Measurements from ENCODE around the gene NMRK1.

The NMRK1 gene

DNA sequence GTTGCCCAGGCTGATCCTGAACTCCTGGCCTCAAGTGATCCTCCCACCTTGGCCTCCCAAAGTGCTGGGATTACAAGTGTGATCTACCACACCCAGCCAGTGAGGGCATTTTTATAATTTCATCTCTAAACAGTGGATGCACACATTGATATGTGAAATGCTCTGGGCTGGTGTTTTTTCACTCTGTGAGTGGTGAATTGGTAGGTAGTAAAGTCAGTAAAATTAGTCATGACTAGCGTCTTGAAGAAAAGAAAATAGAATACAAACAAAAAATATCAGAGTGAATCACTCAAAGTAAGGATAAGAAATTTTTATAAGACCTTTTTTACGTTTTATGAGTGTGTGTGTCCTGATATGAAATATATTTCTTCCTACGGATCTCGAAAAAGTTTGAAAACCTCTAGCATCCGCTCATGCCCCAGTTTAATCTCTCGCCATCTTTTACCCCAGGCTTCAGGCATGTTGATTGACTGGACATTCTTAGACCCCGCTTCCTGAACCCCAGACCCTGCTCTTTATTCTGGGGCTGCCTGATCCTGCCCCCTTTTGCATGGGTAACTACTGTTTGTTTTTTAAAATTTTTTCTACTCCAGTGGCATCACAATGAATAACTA, 14.3 kb upstream of the NMRK1 start:
- DNase-seq (ENCODE audit: low read depth in 4 of 4, low spot score in 1 of 4) = no peak

DNA sequence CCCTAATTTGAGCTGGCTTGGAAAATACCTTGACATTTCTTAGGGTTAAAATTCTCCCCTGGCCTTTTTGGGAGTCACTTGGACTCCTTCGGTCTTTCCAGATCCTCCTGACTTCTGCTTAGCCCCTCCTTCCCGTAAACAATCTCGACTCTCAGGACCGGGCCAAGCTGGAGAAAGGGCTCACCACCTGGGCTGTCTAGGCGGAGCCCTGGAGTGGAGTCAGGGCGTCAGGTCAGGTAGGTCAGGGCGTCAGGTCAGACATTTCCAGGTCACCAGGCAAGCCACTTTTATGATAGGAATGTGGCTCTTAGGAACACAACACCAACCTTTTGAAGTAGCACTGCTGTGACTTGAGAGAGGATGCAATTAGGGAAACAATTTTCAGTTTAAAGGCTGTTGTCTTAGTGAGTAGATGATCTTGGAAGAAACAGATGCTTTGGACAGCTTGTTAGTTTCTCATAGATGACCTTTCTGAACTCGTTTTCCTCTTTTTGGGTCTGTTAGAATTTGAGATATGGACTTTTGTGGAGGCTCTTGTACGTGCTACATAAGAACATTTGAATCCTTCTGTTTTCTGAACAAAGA, 13.1 kb upstream of the NMRK1 start:
- no peak for DNase-seq (ENCODE audit: low read depth in 4 of 4, low spot score in 1 of 4)

DNA sequence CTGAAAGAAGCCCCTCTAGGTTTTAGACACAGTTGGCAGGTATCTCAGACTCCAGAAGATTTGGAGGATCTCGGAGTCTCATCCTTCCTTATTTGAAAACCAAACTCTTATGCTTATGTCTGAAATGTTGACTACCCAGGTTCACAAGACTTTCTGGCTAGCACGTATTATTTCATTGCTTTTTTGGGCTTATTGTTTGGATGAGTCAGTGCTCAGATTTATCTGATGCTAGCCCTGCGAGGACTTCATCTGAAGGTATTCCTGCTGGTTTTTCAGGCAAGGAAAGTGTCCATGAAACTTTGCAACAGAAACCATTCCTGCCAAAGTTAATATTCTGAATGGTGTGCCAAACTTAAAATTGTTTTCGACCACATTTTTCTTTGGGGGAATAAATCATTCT, 8.8 kb upstream of the NMRK1 start:
- no peak for DNase-seq (ENCODE audit: low read depth in 4 of 4, low spot score in 1 of 4)

DNA sequence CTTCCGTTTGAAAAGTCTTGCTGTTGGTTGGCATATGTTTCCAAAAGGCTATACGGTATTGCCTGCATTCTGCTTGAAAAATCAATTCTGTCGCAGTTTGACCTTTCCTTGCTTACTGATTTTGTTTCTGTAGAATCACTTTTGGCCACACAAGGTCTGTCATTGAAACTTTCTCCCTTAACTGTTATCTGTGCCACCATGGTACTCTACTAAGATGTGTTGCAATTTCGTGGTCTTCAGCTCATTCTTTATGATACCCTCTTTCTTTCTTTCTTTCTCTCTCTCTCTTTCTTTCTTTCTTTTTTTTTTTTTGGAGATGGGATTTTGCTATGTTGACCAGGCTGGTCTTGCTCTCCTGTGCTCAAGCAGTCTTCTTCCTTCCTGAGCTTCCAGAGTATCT, 4.8 kb upstream of the NMRK1 start:
- DNase-seq (ENCODE audit: low read depth in 4 of 4, low spot score in 1 of 4) = no peak

DNA sequence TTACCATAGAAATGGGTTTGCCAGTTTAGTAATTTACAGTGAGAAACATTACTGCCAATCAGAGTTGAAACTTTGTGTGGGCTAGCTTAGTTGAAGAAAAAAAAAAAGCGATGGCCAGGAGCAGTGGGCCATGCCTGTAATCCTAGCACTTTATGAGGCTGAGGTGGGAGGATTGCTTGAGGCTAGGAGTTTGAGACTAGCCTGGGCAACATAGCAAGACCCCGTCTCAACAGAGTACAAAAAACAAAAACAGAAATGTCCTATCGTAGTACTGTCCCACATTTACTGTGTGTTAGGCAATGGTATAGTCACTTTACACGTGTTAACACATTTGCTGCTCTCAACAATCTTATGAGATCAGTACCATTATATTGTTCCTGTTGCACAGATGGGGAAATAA, 2.6 kb upstream of the NMRK1 start:
- no peak for DNase-seq (ENCODE audit: low read depth in 4 of 4, low spot score in 1 of 4)

DNA sequence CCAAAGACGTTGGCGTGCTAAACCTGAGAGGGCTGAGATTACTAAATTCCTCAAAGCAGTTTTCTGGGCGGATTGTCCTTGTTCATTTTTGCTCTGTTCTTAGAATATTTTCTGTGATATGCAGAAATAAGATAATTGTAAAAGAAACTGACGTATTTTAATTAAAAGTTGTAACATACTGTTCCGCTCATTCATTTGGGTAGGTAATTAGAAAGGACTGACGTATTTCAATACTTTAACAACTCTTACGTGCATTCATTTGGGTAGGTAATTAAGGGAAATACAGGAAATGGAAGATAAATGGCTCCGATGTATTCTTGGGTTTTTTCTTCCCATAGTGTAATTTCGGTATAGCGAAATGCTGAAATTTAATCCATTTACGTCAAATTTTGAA, 1.4 kb upstream of the NMRK1 start:
- DNase-seq (ENCODE audit: low read depth in 4 of 4, low spot score in 1 of 4) = no peak

DNA sequence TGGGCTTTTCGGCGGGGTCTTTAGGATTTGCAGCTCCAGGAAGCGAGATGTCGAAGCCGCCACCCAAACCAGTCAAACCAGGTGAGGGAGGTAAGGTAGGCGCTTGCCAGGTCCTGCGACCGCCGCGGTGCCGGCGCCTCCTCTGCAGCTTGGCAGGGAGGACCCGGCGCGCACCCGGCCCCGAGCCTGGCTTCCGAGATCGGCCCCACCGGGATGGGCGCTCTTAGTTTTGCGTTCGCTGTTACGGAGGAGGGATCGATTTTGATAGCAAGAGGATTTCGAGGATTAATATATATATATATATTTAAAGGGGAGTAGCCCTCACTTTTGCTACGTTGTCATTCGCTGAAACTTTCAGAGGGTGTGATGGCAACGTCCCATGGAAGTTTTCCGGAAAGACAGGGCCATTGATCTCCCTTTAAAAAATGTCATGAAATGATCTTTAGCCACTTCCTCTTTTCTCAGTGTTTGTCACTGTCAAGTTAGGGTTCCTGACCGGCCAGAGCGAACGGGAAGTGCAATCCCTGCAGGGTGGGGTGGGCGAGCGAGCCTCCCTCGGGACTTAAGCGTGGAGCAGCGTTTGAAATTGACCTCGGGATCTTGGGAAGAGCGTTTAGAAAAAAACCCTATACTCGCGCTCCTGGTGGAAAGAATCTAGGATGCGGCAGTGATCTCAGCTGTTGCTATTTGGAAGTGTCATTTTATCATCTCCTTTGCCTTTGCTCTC, 854 bp upstream of the NMRK1 start:
- DNase-seq (ENCODE audit: low read depth in 4 of 4, low spot score in 1 of 4) = no peak

DNA sequence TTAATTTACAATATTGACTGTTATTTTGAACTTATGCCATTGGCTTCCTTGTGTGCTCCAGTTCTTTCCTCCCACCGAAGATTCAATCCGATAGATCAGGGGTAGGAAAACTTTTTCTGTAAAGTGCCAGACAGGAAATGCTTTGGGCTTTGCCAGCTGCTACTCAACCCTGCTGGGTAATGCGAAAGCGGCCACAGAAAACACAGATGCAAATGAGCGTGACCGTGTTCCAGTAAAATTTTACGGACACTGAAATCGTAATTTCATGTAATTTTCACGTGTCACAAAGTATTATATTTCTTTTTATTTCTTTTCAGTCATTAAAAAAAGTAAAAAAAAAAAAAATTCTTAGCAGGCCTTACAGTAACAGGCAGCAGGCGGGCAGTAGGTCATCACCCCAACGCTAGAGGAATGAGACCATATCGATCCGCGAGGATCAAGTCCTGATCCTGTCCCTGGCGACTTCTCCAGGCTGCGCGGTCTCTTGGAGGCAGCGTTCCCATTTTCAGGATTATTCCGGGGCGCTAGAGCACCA, 599 bp downstream of the NMRK1 start:
- DNase-seq (ENCODE audit: low read depth in 4 of 4, low spot score in 1 of 4) = peak in 1 of 4 experiments; percentile 16

DNA sequence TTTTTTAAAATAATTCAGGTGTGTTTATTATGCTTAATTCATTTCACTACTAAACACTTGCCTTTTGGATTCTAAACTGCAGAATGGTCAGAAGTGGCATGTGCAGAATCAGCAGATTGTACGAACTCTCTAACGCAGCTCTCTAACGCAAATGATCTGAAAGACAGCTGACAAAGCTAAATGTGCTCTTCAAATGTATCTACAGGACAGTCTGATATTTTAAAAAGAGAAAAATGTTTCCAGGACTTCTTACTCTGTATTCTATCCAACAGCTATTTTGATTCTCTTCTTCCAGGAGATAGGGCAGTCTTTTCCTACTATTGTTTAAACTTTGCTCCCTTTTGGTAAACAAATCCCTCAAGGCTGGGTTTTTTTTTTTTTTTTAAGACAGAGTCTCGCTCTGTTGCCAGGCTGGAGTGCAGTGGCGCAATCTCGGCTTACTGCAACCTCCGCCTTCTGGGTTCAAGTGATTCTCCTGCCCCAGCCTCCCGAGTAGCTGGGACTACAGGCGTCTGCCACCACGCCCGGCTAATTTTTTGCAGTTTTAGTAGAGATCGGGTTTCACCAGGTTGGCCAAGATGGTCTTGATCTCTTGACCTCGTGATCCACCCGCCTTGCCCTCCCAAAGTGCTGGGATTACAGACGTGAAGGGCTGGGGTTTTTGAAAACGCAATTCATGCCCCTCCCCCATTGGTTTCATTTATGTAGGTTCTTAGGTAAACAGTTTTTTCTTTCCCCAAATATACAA, 1.2 kb downstream of the NMRK1 start:
- no peak for DNase-seq (ENCODE audit: low read depth in 4 of 4, low spot score in 1 of 4)

DNA sequence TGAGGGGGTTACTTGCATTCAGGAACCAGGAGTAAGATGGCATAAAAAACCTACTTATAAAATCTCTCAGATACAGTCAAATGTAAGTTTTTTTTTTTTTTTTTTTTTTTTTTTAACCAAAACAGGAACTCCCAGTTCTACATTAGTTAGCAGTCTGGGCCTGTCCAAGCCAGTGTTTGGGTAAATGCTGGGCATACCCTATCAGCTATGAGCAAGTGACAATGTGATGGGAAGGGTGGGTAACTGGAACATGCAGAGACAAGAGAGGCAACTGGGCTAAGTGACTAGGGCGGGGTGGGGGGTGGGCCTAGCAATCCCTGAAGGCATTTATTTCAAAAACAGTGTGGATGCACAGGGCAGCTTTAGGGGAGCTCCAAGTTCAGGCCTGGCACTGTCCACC, 2.3 kb downstream of the NMRK1 start:
- no peak for DNase-seq (ENCODE audit: low read depth in 4 of 4, low spot score in 1 of 4)

DNA sequence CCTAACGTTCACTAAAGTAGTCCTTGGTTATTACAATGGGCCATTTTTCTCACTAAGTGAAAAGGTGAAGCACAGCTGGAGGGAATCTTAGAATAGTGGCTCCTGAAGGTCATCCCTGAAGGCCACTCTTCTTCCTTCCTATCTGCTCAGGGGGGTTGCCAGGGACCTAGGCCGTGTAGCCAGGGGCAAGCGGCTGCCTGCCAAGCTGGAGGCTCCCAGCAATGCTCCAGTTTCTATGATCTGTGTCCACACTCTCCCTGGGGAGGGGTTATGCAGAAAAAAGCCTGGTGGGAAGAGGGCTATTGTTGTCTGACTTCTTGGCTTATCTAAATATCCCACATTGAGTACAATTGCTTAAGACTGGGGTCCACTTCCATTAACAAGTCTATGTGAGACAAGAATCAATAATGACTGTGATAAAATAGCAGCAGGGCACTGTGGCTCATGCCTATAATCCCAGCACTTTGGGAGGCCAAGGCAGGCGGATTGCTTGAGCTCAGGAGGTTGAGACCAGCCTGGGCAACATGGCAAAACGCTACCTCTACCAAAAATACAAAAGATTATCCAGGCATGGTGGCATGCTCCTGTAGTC, 3.8 kb downstream of the NMRK1 start:
- no peak for DNase-seq (ENCODE audit: low read depth in 4 of 4, low spot score in 1 of 4)

DNA sequence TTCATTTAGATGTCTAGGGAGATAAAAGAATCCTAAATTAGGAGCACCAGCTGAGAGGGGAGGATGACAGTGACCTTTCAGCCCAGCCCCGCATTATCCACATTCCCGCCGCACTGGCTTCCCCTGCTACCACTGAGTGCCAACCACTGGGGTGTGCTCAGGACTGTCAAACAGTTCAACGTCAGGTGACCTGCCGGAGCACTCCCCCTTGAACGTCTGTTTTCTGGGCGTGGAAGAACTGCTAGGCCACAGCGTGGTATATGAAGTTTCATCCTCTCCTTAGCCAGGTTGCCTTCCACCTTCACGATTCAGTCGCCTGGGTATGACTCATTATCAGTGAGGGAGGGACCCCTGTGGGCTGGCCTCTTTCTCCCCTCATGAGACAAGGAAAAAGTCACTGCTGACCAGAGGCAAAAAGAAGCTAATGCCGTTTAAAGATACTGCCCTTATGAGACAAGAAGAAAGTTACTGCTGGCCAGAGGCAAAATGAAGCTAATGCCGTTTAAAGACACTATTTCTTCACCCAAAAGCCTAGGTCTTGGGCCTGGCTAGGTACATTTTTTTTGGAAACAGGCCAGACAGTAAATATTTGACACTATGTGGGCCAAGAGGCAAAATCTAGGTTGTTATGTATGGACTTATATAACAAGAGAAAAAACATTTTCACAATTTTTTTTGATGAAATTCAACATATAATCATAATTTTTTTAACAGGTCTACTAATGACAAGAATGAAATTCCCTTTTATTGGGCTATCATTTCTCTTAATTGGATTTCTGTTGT, 4.6 kb downstream of the NMRK1 start:
- DNase-seq (ENCODE audit: low read depth in 4 of 4, low spot score in 1 of 4) = no peak

DNA sequence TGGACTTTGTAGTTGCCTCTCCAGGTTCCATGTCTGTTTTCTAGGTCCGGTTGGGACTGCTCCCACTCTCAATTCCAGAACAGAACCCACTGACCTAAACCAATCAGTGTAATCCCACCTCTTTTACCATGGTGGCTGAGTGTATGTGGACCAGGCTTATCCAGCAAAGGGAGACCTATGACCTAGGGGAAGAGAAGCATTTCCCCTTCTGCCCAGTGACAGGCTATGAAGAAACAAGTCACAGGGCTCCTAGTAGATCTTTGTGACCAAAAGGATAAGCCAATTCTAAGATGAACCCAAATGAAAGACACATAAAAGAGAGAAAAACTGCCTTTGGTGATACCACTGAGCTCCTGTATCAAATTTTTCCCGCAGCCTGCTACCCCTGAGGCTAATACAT, 6.3 kb downstream of the NMRK1 start:
- DNase-seq (ENCODE audit: low read depth in 4 of 4, low spot score in 1 of 4) = no peak

DNA sequence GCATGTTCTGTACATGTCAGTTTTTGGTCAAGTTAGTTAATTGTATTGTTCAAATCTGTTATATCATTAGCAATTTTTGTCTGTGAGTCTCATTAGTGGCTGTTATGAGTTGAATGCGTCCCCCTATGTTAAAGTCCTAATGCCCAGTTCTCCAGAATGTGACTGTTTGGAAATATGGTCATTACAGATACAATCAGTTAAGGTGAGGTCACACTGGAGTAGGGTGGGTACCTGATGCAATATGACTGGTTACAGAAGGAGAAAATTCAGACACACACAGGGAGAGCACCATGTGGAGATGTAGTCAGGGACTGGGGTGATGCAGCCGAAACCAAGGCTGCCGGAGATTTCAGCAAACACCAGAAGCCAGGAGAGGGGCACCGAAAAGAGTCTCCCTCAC, 15.1 kb downstream of the NMRK1 start:
- no peak for DNase-seq (ENCODE audit: low read depth in 4 of 4, low spot score in 1 of 4)

DNA sequence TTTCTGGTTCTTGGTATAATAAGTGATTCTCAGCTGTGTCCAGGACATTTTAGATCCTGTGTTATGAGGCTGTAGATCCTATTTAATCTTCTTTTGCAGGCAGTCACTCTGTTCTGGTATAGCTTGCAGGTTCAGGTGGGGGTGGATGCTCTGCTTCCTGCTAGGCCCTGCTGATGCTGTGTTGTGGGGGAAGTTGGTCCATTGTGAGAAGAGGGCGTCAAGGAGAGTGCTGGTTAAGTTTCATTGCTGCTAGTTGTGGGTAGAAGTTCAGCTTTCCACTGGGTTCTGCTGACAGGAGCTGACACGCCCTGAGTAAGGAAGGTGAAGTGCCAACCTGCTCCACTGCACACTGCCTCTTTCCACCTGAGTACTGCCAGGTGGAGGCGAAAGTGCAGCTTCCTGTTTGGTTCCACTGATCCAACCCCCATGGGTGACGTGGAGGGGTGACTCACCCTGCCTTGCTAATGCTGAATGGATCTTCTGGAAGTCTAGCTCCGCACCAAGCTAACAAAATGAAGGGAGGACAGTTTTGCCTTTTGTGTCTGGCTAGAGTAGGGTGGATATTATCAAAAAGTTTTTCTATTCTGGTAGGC, 16.3 kb downstream of the NMRK1 start:
- DNase-seq (ENCODE audit: low read depth in 4 of 4, low spot score in 1 of 4) = peak in 3 of 4 experiments; percentile 21 to 62 (median 52)

DNA sequence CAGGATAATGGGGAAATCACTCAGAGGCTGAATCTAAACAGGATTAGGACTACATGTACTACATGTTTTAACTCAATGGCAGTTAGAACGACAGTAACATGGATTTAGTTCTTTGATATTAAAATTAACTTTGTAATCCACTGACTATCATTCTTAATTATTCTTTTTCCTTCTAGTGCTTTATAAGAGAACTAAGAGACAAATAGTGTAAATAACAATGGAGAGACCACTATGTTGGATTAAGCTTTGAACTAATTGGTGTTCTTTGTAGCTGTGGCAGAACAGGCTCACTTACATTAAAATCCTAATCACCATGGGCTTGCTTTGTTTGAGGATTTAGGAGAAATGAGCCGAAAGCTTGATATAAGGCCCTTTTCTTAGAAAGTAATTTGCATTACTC, 18.8 kb downstream of the NMRK1 start:
- no peak for DNase-seq (ENCODE audit: low read depth in 4 of 4, low spot score in 1 of 4)

DNA sequence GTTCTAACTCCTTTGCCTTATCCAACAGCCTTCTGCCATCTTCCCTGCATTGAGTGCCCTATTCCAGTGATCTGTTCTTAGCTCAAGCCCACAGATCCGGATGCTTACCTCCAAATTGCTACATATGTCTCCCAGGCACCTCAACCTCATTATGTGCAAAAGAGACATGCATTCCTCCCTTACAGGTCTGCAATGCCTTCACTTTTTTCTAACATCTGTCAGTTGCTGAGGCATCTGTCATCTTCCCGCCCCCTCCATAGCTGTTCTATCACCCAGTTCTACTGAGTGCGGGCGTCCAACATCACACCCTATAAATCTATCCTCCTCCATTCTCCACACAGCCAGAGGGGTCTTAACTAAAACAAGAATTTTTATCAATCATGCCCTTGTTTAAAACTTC, 20.1 kb downstream of the NMRK1 start:
- DNase-seq (ENCODE audit: low read depth in 4 of 4, low spot score in 1 of 4) = no peak

DNA sequence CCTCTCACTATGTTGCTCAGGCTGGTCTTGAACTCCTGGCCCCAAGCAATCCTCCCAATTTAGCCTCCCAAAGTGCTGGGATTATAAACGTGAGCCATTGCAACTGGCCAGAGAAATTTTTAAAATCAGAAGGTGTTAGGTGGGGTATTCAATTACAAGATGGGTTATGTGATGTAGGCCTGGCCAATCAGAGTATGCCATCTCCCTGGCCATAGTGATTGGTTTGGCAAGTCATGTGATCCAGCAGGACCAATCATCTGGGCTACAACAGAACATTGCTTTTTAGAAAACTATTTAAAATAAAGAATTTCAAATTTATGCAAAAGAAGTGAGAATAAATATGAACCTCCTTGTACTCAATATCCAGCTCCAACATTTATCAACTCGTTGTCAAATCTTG, 22.4 kb downstream of the NMRK1 start:
- DNase-seq (ENCODE audit: low read depth in 4 of 4, low spot score in 1 of 4) = no peak

DNA sequence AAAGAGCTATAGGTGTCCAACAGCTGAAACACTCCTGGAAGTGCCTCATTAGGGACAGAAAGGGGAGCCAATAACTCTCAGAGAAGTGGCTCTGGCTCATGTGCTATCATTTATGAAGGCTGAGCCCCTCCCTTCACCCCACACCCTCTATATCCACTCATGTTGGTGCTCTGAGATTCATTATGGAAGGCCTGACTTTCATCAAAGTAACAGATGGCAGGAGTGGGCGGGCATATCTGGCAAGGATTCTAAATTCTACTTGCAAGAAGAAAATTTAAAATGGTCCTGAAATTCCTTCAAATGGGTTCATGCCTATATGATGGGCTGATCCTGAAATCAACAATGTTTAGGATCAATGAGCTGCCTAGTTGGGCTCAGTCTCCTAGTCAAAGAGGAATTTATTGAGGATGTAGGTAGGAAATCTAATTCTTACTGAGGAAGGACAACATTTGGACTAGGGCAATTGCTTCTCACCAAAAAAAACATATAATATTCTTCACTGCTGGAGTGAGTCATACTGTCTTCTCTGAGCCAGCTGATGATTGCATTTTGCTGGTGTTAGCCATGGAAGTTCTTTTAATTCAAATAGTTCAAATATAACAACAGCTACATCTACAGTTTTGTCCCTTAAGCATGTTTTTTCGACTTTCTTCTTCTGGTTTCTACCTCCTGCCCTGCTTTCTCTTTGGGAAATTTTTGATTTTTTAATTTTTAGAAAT, 23.5 kb downstream of the NMRK1 start:
- DNase-seq (ENCODE audit: low read depth in 4 of 4, low spot score in 1 of 4) = no peak
